T-cell (primary cell): ENCODE results near the gene CNTN2. TPM values are rescaled to one million over a fixed set of nuclear protein-coding genes. Genes with fewer than 3 reads are reported as not detected.

Experiments
- ATAC-seq, 4 experiments: fragments of 200-7000 bp in 3 of 4; fragments of 150-1000 bp in 1 of 4; cut with Tn5 transposase; replicated peaks in 1 of 4; 1 replicate in 3 of 4; 2 replicates in 1 of 4; pipeline ENCODE4 v1.10.0; 2021; ENCODE audit warnings: moderate library complexity in 3 of 4, mild to moderate bottlenecking in 2 of 4, moderate number of reproducible peaks in 1 of 4
- CTCF ChIA-PET, 2 donors: fragments of 300-600 bp; sonication (Branson Sonifier 250); formaldehyde crosslinking; loops; one replicate each; lab custom pipeline; 2022; ENCODE audit warnings: antibody characterized with exemption in 2 of 2; lab: Charles Lee
- POLR2A ChIA-PET, 2 donors: fragments of 300-600 bp; sonication (Branson Sonifier 250); formaldehyde crosslinking; loops; one replicate each; lab custom pipeline; 2022; ENCODE audit warnings: antibody characterized with exemption in 2 of 2; lab: Charles Lee
- DNase-seq, 35 experiments: peaks; one replicate each; pipeline versions ENCODE4 v3.0.0 to v3.0.0-alpha.2; 2013 to 2023
- H3K27ac ChIP-seq: one replicate; pipeline ENCODE4 v1.5.1; 2013; ENCODE audit warnings: low read length
- H3K27me3 ChIP-seq, 2 experiments: replicated peaks in 1 of 2; 1 replicate in 1 of 2; 2 replicates in 1 of 2; pipeline versions ENCODE4 v1.6.1 to v1.7.0; 2013; ENCODE audit warnings: low read length in 1 of 2, mixed read lengths in 1 of 2; ENCODE audit not compliant: control insufficient read depth in 2 of 2, insufficient read depth in 2 of 2; ENCODE audit errors: extremely low read depth in 1 of 2
- H3K36me3 ChIP-seq, 2 donors: 1 replicate in 1 of 2; 2 replicates in 1 of 2; pipeline versions ENCODE4 v1.6.1 to v1.7.0; 2013; ENCODE audit warnings: low read length in 1 of 2; ENCODE audit not compliant: control insufficient read depth in 2 of 2, insufficient read depth in 1 of 2; ENCODE audit errors: extremely low read depth in 1 of 2
- H3K4me1 ChIP-seq, 2 experiments: 1 replicate in 1 of 2; 2 replicates in 1 of 2; pipeline versions ENCODE4 v1.6.1 to v1.7.0; 2013; ENCODE audit warnings: low read length in 2 of 2, mixed read lengths in 1 of 2; ENCODE audit not compliant: insufficient read depth in 2 of 2, control insufficient read depth in 1 of 2; ENCODE audit errors: extremely low read depth in 1 of 2
- H3K4me3 ChIP-seq, 2 donors: 1 replicate in 1 of 2; 2 replicates in 1 of 2; pipeline versions ENCODE4 v1.5.1 to v1.7.0; 2013; ENCODE audit warnings: mild to moderate bottlenecking in 2 of 2, low read length in 1 of 2, moderate library complexity in 1 of 2; ENCODE audit not compliant: control insufficient read depth in 1 of 2; ENCODE audit errors: extremely low read depth in 1 of 2
- H3K9me3 ChIP-seq: 2 replicates; pipeline ENCODE4 v1.7.0; 2013
- H3K27ac Mint-ChIP-seq, 2 donors: one replicate each; pipeline ENCODE4 v1.8.0; 2020 to 2021; ENCODE audit warnings: mild to moderate bottlenecking in 2 of 2, mixed read lengths in 2 of 2
- H3K27me3 Mint-ChIP-seq, 2 donors: one replicate each; pipeline ENCODE4 v1.8.0; 2021 to 2022; ENCODE audit warnings: mixed read lengths in 2 of 2
- H3K36me3 Mint-ChIP-seq: one replicate; pipeline ENCODE4 v1.8.0; 2021; ENCODE audit warnings: mixed read lengths
- H3K4me1 Mint-ChIP-seq, 3 donors: one replicate each; pipeline ENCODE4 v1.8.0; 2020 to 2022; ENCODE audit warnings: mixed read lengths in 3 of 3, mild to moderate bottlenecking in 1 of 3
- H3K4me3 Mint-ChIP-seq, 3 donors: one replicate each; pipeline ENCODE4 v1.8.0; 2020 to 2022; ENCODE audit warnings: mild to moderate bottlenecking in 3 of 3, mixed read lengths in 3 of 3, moderate library complexity in 3 of 3
- H3K9me3 Mint-ChIP-seq, 3 donors: one replicate each; pipeline ENCODE4 v1.8.0; 2020 to 2022; ENCODE audit warnings: mixed read lengths in 3 of 3
- WGBS: methylation state at CpG from one replicate; pipeline ENCODE4 v1.1.5; 2013; ENCODE audit warnings: missing lambda C conversion rate; ENCODE audit not compliant: insufficient coverage; 5-methylcytosine and 5-hydroxymethylcytosine counted together
- total RNA-seq, 35 experiments: library from RNA in 6 of 35; stranded (reverse) in 6 of 35; fragments of 120-200 nt in 1 of 35; gene quantifications; one replicate each; pipeline versions ENCODE4 v1.2.1 to v1.2.4 and lab custom pipeline; 2013 to 2026

The CNTN2 gene
- total RNA-seq, 5 donors from 2014 or later (not counting 1 experiment from before 2014, with no cell fraction given) = not detected

- Mint-ChIP-seq H3K36me3 (no peaks in the 10 kb centered on the region), H3K27me3 (peaks cover 35 to 64% of the 10 kb centered on the region in 2 donors), H3K4me1 (no peaks in the 10 kb centered on the region), H3K4me3 (no peak overlapping the region), H3K27ac (no peak overlapping the region), H3K9me3 (no peaks in the 10 kb centered on the region)
- Histone ChIP-seq H3K9me3 (no peaks in the 10 kb centered on the region), H3K27ac (no peak overlapping the region), H3K36me3 (no peaks in the 10 kb centered on the region), H3K4me1 (peaks cover 0 to 2% of the 10 kb centered on the region in 2 experiments), H3K4me3 (no peak overlapping the region), H3K27me3 (peaks cover 5 to 60% of the 10 kb centered on the region in 2 experiments)
- DNase-seq (no peak), ATAC-seq (no peak)
- 82% methylated on average over 9 of the region's 16 CpGs for WGBS
- ChIA-PET POLR2A (no interaction called here), CTCF (interaction anchor here in 1 of 2 donors (0.7 kb wide), 1 partner anchor 19 kb away, joined by 3 read pairs; no protein-coding TSS in a partner anchor)
Observed at GRCh38 chr1:205041998-205042910, 758 bp upstream of the CNTN2 start.

- POLR2A ChIA-PET = no interaction called here
- Histone ChIP-seq H3K27ac (no peak overlapping the region), H3K9me3 (no peaks in the 10 kb centered on the region), H3K4me3 (no peak overlapping the region), H3K4me1 (peaks cover 0 to 2% of the 10 kb centered on the region in 2 experiments), H3K36me3 (no peaks in the 10 kb centered on the region), H3K27me3 (peaks cover 5 to 72% of the 10 kb centered on the region in 2 experiments)
- no peak for ATAC-seq
- CTCF ChIA-PET = no interaction called here
- Mint-ChIP-seq H3K9me3 (no peaks in the 10 kb centered on the region), H3K4me3 (no peak overlapping the region), H3K27ac (no peak overlapping the region), H3K36me3 (no peaks in the 10 kb centered on the region), H3K4me1 (no peaks in the 10 kb centered on the region), H3K27me3 (peaks cover 40 to 65% of the 10 kb centered on the region in 2 donors)
- 50% methylated on average over 1 of the region's 4 CpGs for WGBS
- no peak for DNase-seq
Observed at GRCh38 chr1:205043866-205044265, 854 bp downstream of the CNTN2 start.

- Mint-ChIP-seq H3K36me3 (no peaks in the 10 kb centered on the region), H3K9me3 (no peaks in the 10 kb centered on the region), H3K4me3 (no peak overlapping the region), H3K4me1 (no peaks in the 10 kb centered on the region), H3K27me3 (peaks cover 40 to 61% of the 10 kb centered on the region in 2 donors), H3K27ac (no peak overlapping the region)
- ATAC-seq (no peak), DNase-seq (no peak)
- CTCF ChIA-PET = no interaction called here
- 45% methylated on average over 3 of the region's 5 CpGs for WGBS
- Histone ChIP-seq H3K36me3 (no peaks in the 10 kb centered on the region), H3K9me3 (no peaks in the 10 kb centered on the region), H3K27ac (no peak overlapping the region), H3K27me3 (peaks cover 5 to 76% of the 10 kb centered on the region in 2 experiments), H3K4me1 (peaks cover 0 to 2% of the 10 kb centered on the region in 2 experiments), H3K4me3 (no peak overlapping the region)
- POLR2A ChIA-PET = no interaction called here
Observed at GRCh38 chr1:205044741-205045140, 1.7 kb downstream of the CNTN2 start.

GRCh38 chr1:205045146-205045545, 2.1 kb downstream of the CNTN2 start:
- Histone ChIP-seq H3K27ac (no peak overlapping the region), H3K36me3 (no peaks in the 10 kb centered on the region), H3K4me1 (peaks cover 0 to 2% of the 10 kb centered on the region in 2 experiments), H3K27me3 (peaks cover 5 to 73% of the 10 kb centered on the region in 2 experiments), H3K4me3 (no peak overlapping the region), H3K9me3 (no peaks in the 10 kb centered on the region)
- 45% methylated on average over 9 of the region's 11 CpGs for WGBS
- no peaks in the 10 kb centered on the region for H3K4me1 Mint-ChIP-seq
- DNase-seq = no peak
- ChIA-PET CTCF (no interaction called here), POLR2A (no interaction called here)
- H3K9me3 Mint-ChIP-seq = no peaks in the 10 kb centered on the region
- H3K4me3 Mint-ChIP-seq = no peak overlapping the region
- peak overlapping the region in 1 of 2 donors; percentile 20 for H3K27ac Mint-ChIP-seq
- no peak for ATAC-seq
- H3K27me3 Mint-ChIP-seq = peaks cover 40 to 58% of the 10 kb centered on the region in 2 donors
- no peaks in the 10 kb centered on the region for H3K36me3 Mint-ChIP-seq

GRCh38 chr1:205046870-205047269, 3.9 kb downstream of the CNTN2 start:
- 31% methylated on average over 4 of the region's 4 CpGs for WGBS
- peaks cover 5 to 68% of the 10 kb centered on the region in 2 experiments for H3K27me3 ChIP-seq
- no peaks in the 10 kb centered on the region for H3K9me3 Mint-ChIP-seq
- ChIA-PET POLR2A (no interaction called here), CTCF (no interaction called here)
- no peaks in the 10 kb centered on the region for H3K36me3 Mint-ChIP-seq
- no peak overlapping the region for H3K4me3 ChIP-seq
- H3K27ac ChIP-seq = no peak overlapping the region
- peaks cover 0 to 2% of the 10 kb centered on the region in 2 experiments for H3K4me1 ChIP-seq
- H3K9me3 ChIP-seq = no peaks in the 10 kb centered on the region
- ATAC-seq (no peak), DNase-seq (no peak)
- no peaks in the 10 kb centered on the region for H3K4me1 Mint-ChIP-seq
- H3K27ac Mint-ChIP-seq = no peak overlapping the region
- H3K27me3 Mint-ChIP-seq = peaks cover 32 to 44% of the 10 kb centered on the region in 2 donors
- no peaks in the 10 kb centered on the region for H3K36me3 ChIP-seq
- H3K4me3 Mint-ChIP-seq = no peak overlapping the region

GRCh38 chr1:205047764-205048231, 4.8 kb downstream of the CNTN2 start:
- no peaks in the 10 kb centered on the region for H3K36me3 Mint-ChIP-seq
- ATAC-seq = no peak
- POLR2A ChIA-PET = no interaction called here

More at GRCh38 chr1:205047764-205048231, 4.8 kb downstream of the CNTN2 start:
- H3K4me1 Mint-ChIP-seq = no peaks in the 10 kb centered on the region
- Histone ChIP-seq H3K27ac (no peak overlapping the region), H3K27me3 (peaks cover 4 to 65% of the 10 kb centered on the region in 2 experiments), H3K36me3 (no peaks in the 10 kb centered on the region), H3K9me3 (no peaks in the 10 kb centered on the region), H3K4me3 (no peak overlapping the region), H3K4me1 (peaks cover 0 to under 1% of the 10 kb centered on the region in 2 experiments)
- peaks cover 30 to 35% of the 10 kb centered on the region in 2 donors for H3K27me3 Mint-ChIP-seq
- DNase-seq = no peak
- H3K27ac Mint-ChIP-seq = no peak overlapping the region
- H3K9me3 Mint-ChIP-seq = no peaks in the 10 kb centered on the region
- CTCF ChIA-PET = interaction anchor here in 1 of 2 donors (1.1 kb wide), 1 partner anchor 14 kb away, joined by 3 read pairs; no protein-coding TSS in a partner anchor
- no peak overlapping the region for H3K4me3 Mint-ChIP-seq
- WGBS = 60% methylated on average over 3 of the region's 5 CpGs
